Measurements from ENCODE around the gene ROS1.

ROS1 gene

DNA sequence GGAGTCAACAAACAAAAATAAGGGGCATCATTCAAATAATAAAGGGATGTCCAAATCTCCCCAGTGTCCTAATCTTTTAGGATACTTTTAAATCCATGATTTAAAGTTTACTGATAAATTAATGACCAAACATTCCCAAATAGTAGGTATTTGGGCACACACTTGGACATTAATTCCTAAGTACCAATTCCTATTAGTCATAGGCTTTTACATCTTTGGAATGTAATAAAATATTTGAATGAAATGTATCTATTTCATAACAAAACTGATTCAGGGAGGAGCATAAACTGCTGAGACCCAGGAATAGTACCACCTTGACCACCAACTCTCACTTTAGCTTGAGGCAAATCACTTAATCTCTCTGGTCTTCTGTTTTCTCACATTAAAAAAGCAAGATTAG, 116.1 kb downstream of the ROS1 start:
- no peak for DNase-seq (ENCODE audit: extremely low read depth, low read depth)
- no peak for TF ChIP-seq CTCF (IDR thresholded peaks at IDR 0.05; ENCODE audit: low read depth, low read length)

GRCh38 chr6:117309069-117309468, 116.7 kb downstream of the ROS1 start:
- TF ChIP-seq CTCF (IDR thresholded peaks at IDR 0.05; ENCODE audit: low read depth, low read length), result no peak
- DNase-seq (ENCODE audit: extremely low read depth, low read depth), result no peak

DNA sequence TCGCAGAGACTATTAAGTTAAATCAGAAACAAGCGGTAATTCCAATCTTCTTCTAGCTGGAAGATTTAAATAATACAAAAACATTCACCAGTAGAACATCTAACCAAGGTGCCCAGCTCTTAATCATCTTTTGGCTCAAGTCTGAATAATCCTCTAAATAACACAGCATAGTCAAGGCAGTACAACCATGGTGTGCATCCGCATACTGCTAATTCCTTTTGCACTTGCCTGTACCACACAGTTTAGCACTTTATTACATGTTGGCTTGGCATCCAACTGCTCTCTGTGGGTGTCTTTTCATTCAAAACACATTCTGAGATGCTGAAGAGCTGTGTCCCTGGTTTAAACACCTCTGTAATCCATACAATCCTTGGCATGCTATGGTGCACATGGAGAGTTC, 118.1 kb downstream of the ROS1 start:
- TF ChIP-seq CTCF (IDR thresholded peaks at IDR 0.05; ENCODE audit: low read depth, low read length), result no peak
- DNase-seq (ENCODE audit: extremely low read depth, low read depth), result no peak

DNA sequence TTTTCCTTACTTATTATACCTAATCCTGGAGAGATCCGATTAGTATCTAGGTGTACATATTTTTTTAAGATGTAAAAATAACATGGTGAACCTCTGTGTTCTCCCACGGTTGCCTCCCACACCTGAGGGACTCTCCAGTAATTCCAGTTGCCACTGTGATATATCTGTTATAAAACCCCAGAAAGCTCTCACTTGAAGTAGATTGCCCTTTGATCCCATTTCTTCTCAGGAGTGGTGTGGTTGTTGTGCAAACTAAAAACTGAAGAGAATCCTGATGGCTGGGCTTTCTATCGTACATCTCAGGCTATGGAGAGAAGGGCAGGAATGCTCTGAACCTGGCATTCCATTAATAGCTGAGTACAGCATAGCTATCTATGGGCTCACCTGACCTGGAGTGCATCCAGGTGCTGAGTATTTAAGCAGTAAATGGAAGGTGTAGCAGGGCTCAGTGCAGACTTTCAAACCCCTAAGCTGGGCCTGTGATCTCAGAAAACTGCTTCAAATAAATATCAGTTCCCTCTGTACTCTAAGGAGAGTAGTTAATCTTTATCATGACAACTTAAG, 119.4 kb downstream of the ROS1 start:
- no peak for TF ChIP-seq CTCF (IDR thresholded peaks at IDR 0.05; ENCODE audit: low read depth, low read length)
- DNase-seq (ENCODE audit: extremely low read depth, low read depth), result no peak

- no peak for TF ChIP-seq CTCF (IDR thresholded peaks at IDR 0.05; ENCODE audit: low read depth, low read length)
Observed at GRCh38 chr6:117304446-117304845, 121.3 kb downstream of the ROS1 start.

DNA sequence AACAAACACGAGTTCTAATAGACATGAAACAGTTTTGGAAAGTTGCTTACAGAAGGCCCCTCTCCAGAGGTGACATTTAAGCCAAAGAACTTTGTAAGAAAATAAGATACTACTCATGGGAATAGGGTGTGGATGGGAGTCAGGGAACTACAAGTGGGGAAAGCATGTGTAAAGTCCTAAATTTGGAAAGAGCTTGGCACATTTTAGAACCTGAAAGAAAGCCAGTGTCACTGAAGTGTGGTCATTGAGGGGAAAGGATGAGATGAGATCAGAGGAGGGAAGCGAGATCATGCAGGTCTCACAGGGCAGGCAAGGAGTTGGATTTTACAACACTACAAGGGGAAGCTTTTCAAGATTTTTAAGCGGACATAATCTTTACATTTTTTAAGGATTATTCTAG, 122.4 kb downstream of the ROS1 start:
- no peak for DNase-seq (ENCODE audit: extremely low read depth, low read depth)
- TF ChIP-seq CTCF (IDR thresholded peaks at IDR 0.05; ENCODE audit: low read depth, low read length), result no peak

More at GRCh38 chr6:117304446-117304845, 121.3 kb downstream of the ROS1 start:
- DNase-seq (ENCODE audit: extremely low read depth, low read depth), result no peak

- no peak for DNase-seq (ENCODE audit: extremely low read depth, low read depth)
Observed at GRCh38 chr6:117298941-117299340, 126.8 kb downstream of the ROS1 start.

More at GRCh38 chr6:117298941-117299340, 126.8 kb downstream of the ROS1 start:
- no peak for TF ChIP-seq CTCF (IDR thresholded peaks at IDR 0.05; ENCODE audit: low read depth, low read length)
